ENCODE measurements around the gene ENC1. TPM values are rescaled to one million over a fixed set of nuclear protein-coding genes. Genes with fewer than 3 reads are reported as not detected.

ENC1 gene
- total and polyA plus RNA-seq, 2 of the 8 experiments (the other 6 are each of a cell fraction or from before 2014, with no cell fraction given): 5.5 to 13.2 TPM

- TF ChIP-seq CHD7 (IDR thresholded peaks at IDR 0.05; ENCODE audit: insufficient replicate concordance, low read length) (no peak), EZH2 (IDR thresholded peaks at IDR 0.05; ENCODE audit: low read depth, low read length, severe bottlenecking) (no peak), CREB1 (IDR thresholded peaks at IDR 0.05) (no peak), SIN3A (conservative IDR thresholded peaks at IDR 0.05 in 1 of 2, IDR thresholded peaks at IDR 0.05 in 1 of 2; ENCODE audit: low read depth in 1 of 2, low read length in 2 of 2) (no peak)
Observed at GRCh38 chr5:74581988-74582365, 58.6 kb downstream of the ENC1 start (continued).
